ENCODE results near the gene DEFB123.
"Not testable (repeated sequence)": the region's sequence is repeated elsewhere in the genome, so short reads cannot be mapped to it uniquely, and the experiment has no call there.

The DEFB123 gene

DNA sequence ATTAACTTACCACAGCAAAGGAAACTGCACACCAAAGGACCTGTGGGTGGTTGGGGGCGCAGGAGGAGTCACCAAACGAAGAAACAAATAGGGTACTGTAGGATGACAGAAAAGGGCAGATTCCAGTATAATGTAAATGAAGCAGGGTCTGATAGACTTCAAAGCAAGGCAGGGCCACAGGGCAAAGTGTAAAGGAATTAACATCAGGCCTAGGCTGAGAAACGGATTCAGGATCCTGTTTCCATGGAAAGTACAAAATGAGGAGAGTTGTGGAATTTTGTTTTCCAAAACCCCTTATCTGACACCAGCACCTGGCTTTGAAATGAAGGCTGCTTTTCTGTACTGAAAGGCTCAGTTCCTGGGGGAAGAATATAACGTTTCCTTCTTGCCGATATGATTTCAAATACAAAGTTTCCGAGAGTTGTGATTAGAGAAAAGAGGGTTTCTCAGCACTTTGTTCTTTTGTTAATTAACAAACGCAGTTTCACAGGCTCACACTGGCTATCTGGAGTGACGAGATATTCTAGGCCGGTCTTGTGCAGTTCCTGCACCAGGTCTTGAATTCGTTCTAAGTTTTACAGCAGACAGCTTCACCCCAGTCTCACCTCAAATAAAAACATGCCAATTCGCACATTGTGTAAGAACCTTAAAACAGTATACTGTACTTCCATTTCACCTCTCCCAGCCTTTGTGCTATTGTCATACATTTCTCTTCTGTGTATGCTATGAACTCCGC is 5.8 kb downstream of the DEFB123 start:
- H3K36me3 Mint-ChIP-seq (ENCODE audit: insufficient read depth): no peaks in the 10 kb centered on the region
- no peaks in the 10 kb centered on the region for H3K9me3 Mint-ChIP-seq
- ATAC-seq (replicated peaks): no peak
- peaks cover 0 to 15% of the 10 kb centered on the region in 2 donors for H3K27me3 Mint-ChIP-seq
- no peaks in the 10 kb centered on the region for H3K4me1 Mint-ChIP-seq (ENCODE audit: low read depth in 2 of 2)
- no peak for DNase-seq
- no peak overlapping the region for H3K27ac Mint-ChIP-seq
- H3K4me3 Mint-ChIP-seq: no peak overlapping the region

DNA sequence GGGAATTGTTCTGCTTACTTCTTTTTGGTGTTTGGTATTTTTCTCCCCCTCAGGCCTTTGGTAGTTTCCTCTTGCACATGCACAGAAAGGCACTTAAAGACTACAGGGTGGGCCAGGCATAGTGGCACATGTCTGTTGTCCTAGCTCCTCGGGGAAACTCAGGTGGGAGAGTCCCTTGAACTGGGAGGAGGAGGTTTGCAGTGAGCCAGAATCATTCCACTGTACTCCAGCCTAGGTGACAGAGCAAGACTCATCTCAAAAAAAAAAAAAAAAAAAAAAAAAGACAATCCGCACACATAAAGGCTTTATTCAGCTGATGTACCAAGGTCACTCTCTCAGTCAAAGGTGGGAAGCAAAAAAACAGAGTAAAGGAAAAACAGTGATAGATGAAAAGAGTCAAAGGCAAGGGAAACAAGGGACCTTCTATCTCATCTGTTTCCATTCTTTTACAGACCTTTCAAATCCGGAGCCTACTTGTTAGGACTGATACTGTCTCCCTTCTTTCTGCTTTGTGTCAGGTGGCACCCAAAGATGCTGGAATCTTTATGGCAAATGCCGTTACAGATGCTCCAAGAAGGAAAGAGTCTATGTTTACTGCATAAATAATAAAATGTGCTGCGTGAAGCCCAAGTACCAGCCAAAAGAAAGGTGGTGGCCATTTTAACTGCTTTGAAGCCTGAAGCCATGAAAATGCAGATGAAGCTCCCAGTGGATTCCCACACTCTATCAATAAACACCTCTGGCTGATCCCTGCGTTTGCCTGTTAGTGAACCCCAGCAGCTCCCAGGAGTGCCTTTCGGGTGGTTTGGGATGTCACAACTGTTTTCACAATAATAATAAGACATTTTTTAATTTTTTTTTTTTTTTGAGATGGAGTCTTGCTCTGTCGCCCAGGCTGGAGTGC is 9.3 kb downstream of the DEFB123 start:
- Mint-ChIP-seq H3K4me1 (ENCODE audit: low read depth in 2 of 2) (no peaks in the 10 kb centered on the region), H3K27ac (no peak overlapping the region), H3K9me3 (no peaks in the 10 kb centered on the region), H3K4me3 (no peak overlapping the region), H3K27me3 (peaks cover 13 to 20% of the 10 kb centered on the region in 2 donors), H3K36me3 (ENCODE audit: insufficient read depth) (no peaks in the 10 kb centered on the region)
- ATAC-seq (replicated peaks) (no peak), DNase-seq (no peak)

DNA sequence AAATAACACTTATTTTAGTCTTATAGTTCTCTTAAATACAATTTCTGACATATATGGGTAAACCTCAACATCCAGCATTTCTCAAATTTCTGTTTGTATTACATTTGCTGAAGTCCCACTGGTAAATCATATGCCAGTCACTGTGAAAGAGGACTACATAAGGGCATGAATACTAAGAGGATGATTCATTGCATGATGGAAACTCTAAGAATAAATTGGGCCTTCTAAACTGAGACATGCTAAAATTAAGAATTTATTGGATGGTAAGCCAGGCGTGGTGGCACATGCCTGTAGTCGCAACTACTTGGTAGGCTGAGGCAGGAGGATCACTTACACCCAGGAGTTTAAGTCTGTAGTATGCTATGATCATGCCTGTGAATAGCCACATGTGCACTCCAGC is 12.1 kb downstream of the DEFB123 start:
- ATAC-seq (replicated peaks): no peak
- no peaks in the 10 kb centered on the region for H3K4me1 Mint-ChIP-seq (ENCODE audit: low read depth in 2 of 2)
- H3K4me3 Mint-ChIP-seq: no peak overlapping the region

DNA sequence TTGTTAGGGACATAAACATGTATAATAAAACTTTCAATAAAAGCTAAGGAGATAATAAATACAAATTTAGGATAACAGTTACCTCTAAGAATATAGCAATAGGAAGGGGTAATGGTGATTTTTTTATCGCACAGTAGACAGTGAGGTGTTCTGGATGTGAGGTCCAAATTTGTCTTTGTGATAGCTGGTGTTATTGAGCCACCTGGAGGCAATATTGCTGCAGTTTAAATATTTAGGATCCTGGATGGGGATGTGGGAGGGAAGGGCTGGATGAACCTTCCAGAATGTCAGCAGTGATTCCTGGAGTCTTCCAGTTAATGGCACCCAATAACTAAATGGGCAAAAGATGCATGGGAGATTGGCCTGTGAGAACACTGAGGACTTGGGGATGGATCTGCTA is 13.9 kb downstream of the DEFB123 start:
- peaks cover 16 to 31% of the 10 kb centered on the region in 2 donors for H3K27me3 Mint-ChIP-seq
- H3K4me3 Mint-ChIP-seq: no peak overlapping the region
- no peaks in the 10 kb centered on the region for H3K9me3 Mint-ChIP-seq
- no peaks in the 10 kb centered on the region for H3K4me1 Mint-ChIP-seq (ENCODE audit: low read depth in 2 of 2)
- ATAC-seq (replicated peaks): no peak
- DNase-seq: no peak
- H3K36me3 Mint-ChIP-seq (ENCODE audit: insufficient read depth): no peaks in the 10 kb centered on the region
- H3K27ac Mint-ChIP-seq: no peak overlapping the region

More for the DNA sequence above, 12.1 kb downstream of the DEFB123 start:
- Mint-ChIP-seq H3K27me3 (peaks cover 15 to 24% of the 10 kb centered on the region in 2 donors), H3K36me3 (ENCODE audit: insufficient read depth) (no peaks in the 10 kb centered on the region), H3K9me3 (no peaks in the 10 kb centered on the region), H3K27ac (no peak overlapping the region)
- DNase-seq: no peak

DNA sequence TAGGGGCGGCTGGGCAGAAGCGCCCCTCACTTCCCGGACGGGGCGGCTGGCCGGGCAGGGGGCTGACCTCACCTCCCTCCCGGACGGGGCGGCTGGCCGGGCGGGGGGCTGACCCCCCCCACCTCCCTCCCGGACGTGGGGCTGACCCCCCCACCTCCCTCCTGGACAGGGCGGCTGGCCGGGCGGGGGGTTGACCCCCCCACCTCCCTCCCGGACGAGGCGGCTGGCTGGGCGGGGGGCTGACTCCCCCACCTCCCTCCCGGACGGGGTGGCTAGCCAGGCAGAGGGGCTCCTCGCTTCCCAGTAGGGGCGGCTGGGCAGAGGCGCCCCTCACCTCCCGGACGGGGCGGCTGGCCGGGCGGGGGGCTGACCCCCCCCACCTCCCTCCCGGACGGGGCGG is 30.5 kb downstream of the DEFB123 start:
- not testable (repeated sequence) for H3K36me3 Mint-ChIP-seq (ENCODE audit: insufficient read depth); H3K9me3 Mint-ChIP-seq; H3K27ac Mint-ChIP-seq; DNase-seq; H3K4me1 Mint-ChIP-seq (ENCODE audit: low read depth in 2 of 2); ATAC-seq (replicated peaks); H3K4me3 Mint-ChIP-seq
- H3K27me3 Mint-ChIP-seq: peaks cover 27 to 54% of the 10 kb centered on the region in 2 donors

DNA sequence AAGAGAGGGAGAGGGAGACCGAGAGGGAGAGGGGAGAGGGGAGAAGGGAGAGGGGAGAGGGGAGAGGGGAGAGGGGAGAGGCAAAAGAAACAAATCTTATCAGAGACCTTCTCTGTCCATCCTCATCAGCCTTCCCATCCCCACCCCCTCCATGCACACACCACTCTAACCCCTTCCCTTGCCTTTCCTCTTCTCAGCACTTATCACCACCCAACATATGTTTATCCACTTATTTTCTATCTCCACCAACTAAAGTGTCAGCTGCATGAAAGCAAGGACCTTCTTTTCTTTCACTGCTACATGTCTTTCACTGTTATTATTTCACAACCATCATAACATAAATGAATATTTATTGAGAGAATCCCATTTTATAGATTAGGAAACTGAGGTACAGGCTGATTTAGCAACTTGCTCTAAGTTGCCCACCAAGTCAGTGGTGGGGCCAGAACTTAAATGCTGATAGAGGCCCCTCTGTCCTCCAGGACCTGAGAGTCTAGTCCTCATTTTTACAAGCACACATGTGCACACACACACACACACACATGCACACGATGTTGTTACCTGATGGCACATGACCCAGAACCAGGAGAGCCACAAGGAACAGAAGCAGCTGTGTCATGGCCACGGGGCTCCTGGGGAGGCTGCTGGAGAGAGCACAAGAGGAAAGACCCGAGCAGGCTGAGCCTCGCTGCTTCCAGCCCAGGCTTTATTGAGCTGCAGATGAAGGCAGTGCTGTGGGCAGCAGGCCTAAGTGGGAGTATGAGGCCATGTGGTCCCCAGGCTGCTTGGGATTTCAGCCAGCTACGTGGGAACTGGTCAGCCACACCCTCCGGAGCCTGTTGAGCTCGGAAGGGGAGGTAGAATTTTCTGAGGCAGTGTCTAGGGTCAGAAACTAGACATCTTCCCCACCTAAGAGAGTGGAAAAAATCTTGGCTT is 32.2 kb downstream of the DEFB123 start:
- Mint-ChIP-seq H3K4me1 (ENCODE audit: low read depth in 2 of 2) (peaks cover 2 to 3% of the 10 kb centered on the region in 2 donors), H3K4me3 (no peak overlapping the region), H3K27me3 (peaks cover 44 to 58% of the 10 kb centered on the region in 2 donors), H3K36me3 (ENCODE audit: insufficient read depth) (no peaks in the 10 kb centered on the region), H3K9me3 (no peaks in the 10 kb centered on the region), H3K27ac (no peak overlapping the region)
- no peak for ATAC-seq (replicated peaks)
- no peak for DNase-seq

DNA sequence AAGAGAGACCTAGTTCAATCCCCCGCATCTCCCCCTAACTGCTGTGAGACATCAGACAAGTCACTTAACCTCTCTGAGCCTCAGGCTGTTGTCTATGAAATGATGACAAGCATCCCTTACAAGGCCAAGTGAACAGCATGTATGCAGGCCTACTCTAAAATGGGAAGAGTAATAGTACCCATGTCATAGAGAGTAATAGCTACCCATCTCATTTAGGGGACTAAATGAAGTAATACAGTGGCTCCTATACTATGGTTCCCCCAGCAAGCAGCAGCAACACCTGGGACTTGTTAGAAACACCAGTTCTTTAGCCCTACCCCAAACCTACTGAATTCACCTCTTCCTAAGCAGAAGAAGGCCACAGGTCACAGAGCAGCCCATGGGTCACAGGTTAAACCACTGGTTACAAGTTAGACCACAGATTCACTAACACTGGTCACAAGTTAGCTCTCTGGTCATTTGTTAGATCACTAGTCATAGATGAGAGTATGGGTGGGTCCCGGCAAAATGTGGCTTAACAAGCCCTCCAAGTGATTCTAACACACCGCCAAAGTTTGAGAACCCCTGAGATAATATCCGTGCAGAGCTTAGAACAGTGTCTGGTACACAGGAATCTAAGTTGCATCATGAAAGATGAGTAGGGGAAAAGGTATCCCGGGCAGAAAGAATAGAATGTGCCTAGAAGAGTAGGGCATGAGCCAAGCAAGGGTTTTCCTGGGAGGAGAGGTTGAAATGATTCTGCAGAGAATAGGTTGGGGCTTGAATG is 33.1 kb downstream of the DEFB123 start:
- H3K27me3 Mint-ChIP-seq: peaks cover 47 to 58% of the 10 kb centered on the region in 2 donors
- no peaks in the 10 kb centered on the region for H3K9me3 Mint-ChIP-seq
- no peak overlapping the region for H3K4me3 Mint-ChIP-seq
- H3K27ac Mint-ChIP-seq: no peak overlapping the region
- no peak for ATAC-seq (replicated peaks)
- no peaks in the 10 kb centered on the region for H3K36me3 Mint-ChIP-seq (ENCODE audit: insufficient read depth)
- no peak for DNase-seq
- H3K4me1 Mint-ChIP-seq (ENCODE audit: low read depth in 2 of 2): peaks cover 2 to 3% of the 10 kb centered on the region in 2 donors

DNA sequence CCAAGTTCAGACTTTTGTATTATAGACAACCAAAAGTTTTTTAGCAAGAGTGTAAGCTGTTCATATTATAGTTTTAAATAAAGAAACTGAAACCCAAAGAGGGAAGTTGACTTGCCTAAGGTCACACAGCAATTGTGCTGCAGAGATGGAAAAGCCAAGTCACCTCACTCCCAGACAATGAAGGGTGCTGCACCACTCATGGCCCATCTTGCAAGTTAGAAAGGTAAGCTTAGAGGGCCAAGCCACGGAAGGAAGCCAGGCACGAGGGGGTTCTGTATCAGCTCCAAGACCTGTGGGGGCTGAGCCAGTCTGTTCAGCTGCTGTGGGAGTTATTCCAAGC is 33.6 kb downstream of the DEFB123 start:
- Mint-ChIP-seq H3K4me3 (no peak overlapping the region), H3K4me1 (ENCODE audit: low read depth in 2 of 2) (peaks cover 2 to 3% of the 10 kb centered on the region in 2 donors), H3K9me3 (no peaks in the 10 kb centered on the region), H3K27ac (no peak overlapping the region), H3K36me3 (ENCODE audit: insufficient read depth) (no peaks in the 10 kb centered on the region), H3K27me3 (peaks cover 47 to 62% of the 10 kb centered on the region in 2 donors)
- DNase-seq (no peak), ATAC-seq (replicated peaks) (no peak)

DNA sequence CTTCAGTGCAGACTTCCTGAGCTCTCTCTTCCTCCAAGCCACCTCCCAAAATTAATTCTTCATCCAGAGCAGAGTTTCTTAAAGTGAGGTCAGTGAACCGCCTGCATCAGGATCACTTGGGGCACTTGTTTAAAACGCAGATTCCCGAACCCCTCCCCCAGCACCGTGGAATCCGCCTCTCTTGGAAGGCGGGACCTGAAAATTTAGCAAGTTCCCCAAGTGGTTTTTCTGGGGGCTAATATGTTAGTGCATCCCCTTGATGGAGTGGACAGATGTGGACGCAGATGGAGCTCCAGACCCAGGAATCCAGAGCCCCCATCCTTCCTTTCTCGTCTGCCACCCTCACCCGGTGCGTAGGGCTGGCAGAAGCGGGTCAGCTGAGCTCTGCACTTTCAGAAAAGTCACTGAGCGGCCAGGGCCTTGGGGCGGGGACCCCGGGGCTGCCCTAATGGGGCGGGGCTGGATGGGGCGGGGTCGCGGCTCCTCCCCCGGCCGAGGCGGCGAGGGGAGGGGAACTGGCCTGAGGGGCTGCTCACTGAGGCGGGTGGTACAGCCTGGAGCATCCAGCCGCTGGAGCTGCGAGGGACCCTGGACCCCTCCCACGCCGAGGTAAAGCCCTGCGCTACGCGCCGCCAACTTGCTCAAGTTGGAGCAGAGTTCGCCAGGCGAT is 34.5 kb downstream of the DEFB123 start, which contains the start of the genes DEFB124 and REM1:
Gene DEFB124, minus strand, starts transcription at position 370 of the 670 bp plus-strand sequence. CDS start 2,114 bp downstream, outside the sequence.
Gene REM1, plus strand, starts transcription at position 531 of the 670 bp plus-strand sequence. CDS start 1,158 bp downstream, outside the sequence.
- peaks cover 2 to 3% of the 10 kb centered on the region in 2 donors for H3K4me1 Mint-ChIP-seq (ENCODE audit: low read depth in 2 of 2)
- peaks cover 47 to 67% of the 10 kb centered on the region in 2 donors for H3K27me3 Mint-ChIP-seq
- H3K36me3 Mint-ChIP-seq (ENCODE audit: insufficient read depth): no peaks in the 10 kb centered on the region
- H3K4me3 Mint-ChIP-seq: peak within 1 kb of the TSS in 1 of 2 donors; percentile 6
- no peak within 1 kb of the TSS for H3K27ac Mint-ChIP-seq
- ATAC-seq (replicated peaks): no peak
- no peaks in the 10 kb centered on the region for H3K9me3 Mint-ChIP-seq
- no peak for DNase-seq

DNA sequence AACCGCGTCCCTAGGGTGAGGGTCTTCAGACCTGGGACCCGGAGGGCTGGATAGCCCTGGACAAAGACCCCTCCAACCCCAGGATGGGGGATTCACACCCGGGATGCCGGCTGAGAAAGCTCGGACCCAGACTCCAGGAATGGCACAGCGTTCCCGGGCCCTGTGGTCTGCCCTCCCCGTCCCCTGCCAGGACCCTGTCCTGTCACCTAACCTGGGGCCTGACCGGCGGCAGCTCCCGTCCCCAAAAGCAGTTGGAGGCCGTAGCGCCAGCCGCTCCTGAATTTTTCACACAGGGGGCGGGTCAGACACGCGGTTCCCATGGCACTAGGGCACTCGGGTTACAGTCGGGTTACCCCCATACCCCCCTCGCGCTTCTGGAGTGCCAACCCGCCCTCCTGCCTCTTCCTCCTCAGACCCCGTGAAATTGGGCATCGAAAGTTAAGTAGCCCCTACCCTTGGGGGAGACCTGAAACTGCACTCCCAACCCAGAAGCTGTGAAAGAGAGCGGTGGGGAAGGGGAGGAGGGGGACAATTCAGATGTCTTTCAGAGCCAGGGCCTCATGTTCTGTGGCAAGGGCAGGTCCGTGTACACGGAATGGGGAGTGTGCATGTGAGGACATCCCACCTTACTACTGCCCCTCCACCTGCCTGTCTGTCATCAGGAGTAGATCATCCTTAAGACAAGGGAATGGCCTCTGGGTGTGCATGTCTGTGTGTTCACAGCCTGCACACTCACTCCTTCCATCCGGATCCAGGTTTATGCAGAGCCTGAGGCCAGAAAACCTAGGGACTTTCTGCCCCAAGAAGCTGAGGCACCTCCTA is 35.3 kb downstream of the DEFB123 start:
- DNase-seq (no peak), ATAC-seq (replicated peaks) (no peak)
- no peaks in the 10 kb centered on the region for H3K36me3 Mint-ChIP-seq (ENCODE audit: insufficient read depth)
- H3K27ac Mint-ChIP-seq: no peak overlapping the region
- peaks cover 47 to 67% of the 10 kb centered on the region in 2 donors for H3K27me3 Mint-ChIP-seq
- H3K4me3 Mint-ChIP-seq: peak overlapping the region in 1 of 2 donors; percentile 6
- H3K4me1 Mint-ChIP-seq (ENCODE audit: low read depth in 2 of 2): peaks cover 2 to 3% of the 10 kb centered on the region in 2 donors
- H3K9me3 Mint-ChIP-seq: no peaks in the 10 kb centered on the region

DNA sequence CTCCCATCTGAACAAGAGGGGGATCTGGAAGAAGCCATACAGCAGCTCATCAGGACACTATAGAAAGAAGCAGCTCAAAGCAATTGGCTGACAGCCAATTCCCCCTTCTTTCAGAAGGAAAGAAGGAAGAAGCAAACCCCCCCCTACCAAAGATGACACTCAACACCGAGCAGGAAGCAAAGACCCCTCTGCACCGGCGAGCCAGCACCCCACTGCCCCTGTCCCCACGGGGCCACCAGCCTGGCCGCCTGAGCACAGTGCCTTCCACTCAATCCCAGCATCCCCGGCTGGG is 35.8 kb downstream of the DEFB123 start:
- Mint-ChIP-seq H3K9me3 (no peaks in the 10 kb centered on the region), H3K27me3 (peaks cover 50 to 72% of the 10 kb centered on the region in 2 donors), H3K4me1 (ENCODE audit: low read depth in 2 of 2) (peaks cover 2 to 3% of the 10 kb centered on the region in 2 donors), H3K36me3 (ENCODE audit: insufficient read depth) (no peaks in the 10 kb centered on the region), H3K27ac (no peak overlapping the region), H3K4me3 (no peak overlapping the region)
- DNase-seq (no peak), ATAC-seq (replicated peaks) (no peak)
